Body of pancreas (tissue), 4 donors: Measurements from ENCODE around the gene SLC16A11. TPM values are rescaled to one million over a fixed set of nuclear protein-coding genes. Genes with fewer than 3 reads are reported as not detected.

Experiments used
- ATAC-seq: fragments of 150-250 bp; one replicate; pipeline ENCODE4 v1.9.1; 2016
- DNase-seq, 4 donors: peaks; one replicate each; pipeline ENCODE4 v3.0.0-alpha.2; 2019
- H3K27ac ChIP-seq, 4 donors: fragments of 200-600 bp; sonication (generic); 1 replicate in 3 of 4; 2 replicates in 1 of 4; pipeline versions ENCODE4 v1.5.1 to v1.6.1; 2016 to 2019; ENCODE audit warnings: mild to moderate bottlenecking in 1 of 4, mixed read lengths in 1 of 4, moderate library complexity in 1 of 4
- H3K27me3 ChIP-seq, 2 donors: fragments of 200-600 bp; sonication (generic); one replicate each; pipeline ENCODE4 v1.6.0; 2016; ENCODE audit warnings: mild to moderate bottlenecking in 1 of 2
- H3K36me3 ChIP-seq, 2 donors: fragments of 200-600 bp; sonication (generic); replicated peaks in 1 of 2; 2 replicates each; pipeline ENCODE4 v1.5.1; 2016; ENCODE audit warnings: low read depth in 2 of 2; ENCODE audit not compliant: insufficient read depth in 1 of 2
- H3K4me1 ChIP-seq: fragments of 200-600 bp; sonication (generic); one replicate; pipeline ENCODE4 v1.6.0; 2016
- H3K4me3 ChIP-seq, 2 donors: fragments of 200-600 bp; sonication (generic); 1 replicate in 1 of 2; 2 replicates in 1 of 2; pipeline ENCODE4 v1.5.1; 2016 to 2019
- H3K9me3 ChIP-seq, 3 donors: fragments of 200-600 bp; sonication (generic); 1 replicate in 2 of 3; 2 replicates in 1 of 3; pipeline ENCODE4 v1.5.1; 2016
- POLR2A ChIP-seq, 3 donors: fragments of 450-650 bp; IDR thresholded peaks; one replicate each; pipeline ENCODE4 v1.6.1; 2016; ENCODE audit warnings: antibody characterized with exemption in 3 of 3, mild to moderate bottlenecking in 2 of 3
- WGBS, 2 donors: methylation state at CpG; one replicate each; pipeline ENCODE4 v1.1.5; 2017; 5-methylcytosine and 5-hydroxymethylcytosine counted together
- intact Hi-C: fragments of 100-400 bp; cut with DNase I; formaldehyde crosslinking; loops from one replicate; pipeline ENCODE4 v1.15.1; 2023
- total RNA-seq, 2 donors: library from RNA; depleted of rRNA; stranded (reverse); fragments of >200 nt; gene quantifications; one replicate each; pipeline ENCODE4 v1.1.0, GENCODE V29; 2016
- TF ChIP-seq, protein P1 (sequence below), 7 experiments: fragments of 450-650 bp in 4 of 7; fragments of 200-600 bp in 3 of 7; sonication (generic) in 3 of 7; IDR thresholded peaks; one replicate each; pipeline ENCODE4 v1.5.1; 2016 to 2019; ENCODE audit warnings: antibody characterized with exemption in 7 of 7

SLC16A11 gene
- total RNA-seq, 2 donors from 2014 or later, result 4.2 to 10.9 TPM

GRCh38 chr17:7042501-7043181 lies 1.3 kb downstream of the SLC16A11 start:
- peaks cover 53% of the 10 kb centered on the region for H3K4me1 ChIP-seq
- no peaks in the 10 kb centered on the region for H3K36me3 ChIP-seq
- peaks cover 0 to 18% of the 10 kb centered on the region in 2 donors for H3K27me3 ChIP-seq
- intact Hi-C loops, result no loop called here
- no peak for DNase-seq
- TF ChIP-seq, protein P1, sequence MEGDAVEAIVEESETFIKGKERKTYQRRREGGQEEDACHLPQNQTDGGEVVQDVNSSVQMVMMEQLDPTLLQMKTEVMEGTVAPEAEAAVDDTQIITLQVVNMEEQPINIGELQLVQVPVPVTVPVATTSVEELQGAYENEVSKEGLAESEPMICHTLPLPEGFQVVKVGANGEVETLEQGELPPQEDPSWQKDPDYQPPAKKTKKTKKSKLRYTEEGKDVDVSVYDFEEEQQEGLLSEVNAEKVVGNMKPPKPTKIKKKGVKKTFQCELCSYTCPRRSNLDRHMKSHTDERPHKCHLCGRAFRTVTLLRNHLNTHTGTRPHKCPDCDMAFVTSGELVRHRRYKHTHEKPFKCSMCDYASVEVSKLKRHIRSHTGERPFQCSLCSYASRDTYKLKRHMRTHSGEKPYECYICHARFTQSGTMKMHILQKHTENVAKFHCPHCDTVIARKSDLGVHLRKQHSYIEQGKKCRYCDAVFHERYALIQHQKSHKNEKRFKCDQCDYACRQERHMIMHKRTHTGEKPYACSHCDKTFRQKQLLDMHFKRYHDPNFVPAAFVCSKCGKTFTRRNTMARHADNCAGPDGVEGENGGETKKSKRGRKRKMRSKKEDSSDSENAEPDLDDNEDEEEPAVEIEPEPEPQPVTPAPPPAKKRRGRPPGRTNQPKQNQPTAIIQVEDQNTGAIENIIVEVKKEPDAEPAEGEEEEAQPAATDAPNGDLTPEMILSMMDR (IDR thresholded peaks at IDR 0.05), result no peak
- TF ChIP-seq POLR2A (IDR thresholded peaks at IDR 0.05), result no peak
- ATAC-seq, result no peak
- WGBS, 2 donors, result 23 to 49% methylated on average over 47 to 53 of the region's 53 CpGs
- H3K9me3 ChIP-seq, result no peaks in the 10 kb centered on the region
- no peak overlapping the region for H3K4me3 ChIP-seq
- peak overlapping the region in 1 of 4 donors; percentile 61 for H3K27ac ChIP-seq

- no peak overlapping the region for H3K27ac ChIP-seq
- ATAC-seq (no peak), DNase-seq (no peak)
- WGBS, 2 donors, result 37 to 76% methylated on average over 9 to 30 of the region's 43 CpGs
- intact Hi-C loops, result no loop called here
- H3K27me3 ChIP-seq, result peaks cover 0 to 18% of the 10 kb centered on the region in 2 donors
- TF ChIP-seq, protein P1 (IDR thresholded peaks at IDR 0.05), result no peak
- H3K9me3 ChIP-seq, result no peaks in the 10 kb centered on the region
- peaks cover 48% of the 10 kb centered on the region for H3K4me1 ChIP-seq
- no peaks in the 10 kb centered on the region for H3K36me3 ChIP-seq
- no peak overlapping the region for H3K4me3 ChIP-seq
Observed at GRCh38 chr17:7041607-7042500, 2.0 kb downstream of the SLC16A11 start.

DNA sequence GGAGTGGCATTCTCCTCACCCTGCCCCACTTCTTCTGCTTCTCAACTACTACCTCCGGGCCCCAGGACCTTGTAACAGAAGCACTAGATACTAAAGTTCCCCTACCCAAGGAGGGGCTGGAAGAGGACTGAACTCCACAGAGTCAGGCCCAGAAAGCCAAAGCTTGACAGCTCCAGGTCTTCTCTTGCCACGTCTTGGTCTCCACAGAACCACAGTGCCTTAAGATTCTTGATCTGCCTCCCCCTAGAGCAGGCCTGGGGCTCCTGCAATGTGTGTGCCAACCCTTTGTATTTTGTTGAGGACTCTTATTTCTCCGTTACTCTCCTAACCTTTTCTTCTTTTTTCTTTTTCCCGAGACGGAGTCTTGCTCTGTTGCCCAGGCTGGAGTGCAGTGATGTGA lies 4.1 kb downstream of the SLC16A11 start:
- H3K4me1 ChIP-seq, result peaks cover 47% of the 10 kb centered on the region
- ATAC-seq, result no peak
- H3K27me3 ChIP-seq, result peaks cover 0 to 18% of the 10 kb centered on the region in 2 donors
- no peak overlapping the region for H3K27ac ChIP-seq
- H3K36me3 ChIP-seq, result no peaks in the 10 kb centered on the region
- TF ChIP-seq, protein P1 (IDR thresholded peaks at IDR 0.05), result no peak
- no peak for TF ChIP-seq POLR2A (IDR thresholded peaks at IDR 0.05)
- WGBS, 2 donors, result 92 to 98% methylated on average over 5 of the region's 5 CpGs
- no peak overlapping the region for H3K4me3 ChIP-seq
- no peaks in the 10 kb centered on the region for H3K9me3 ChIP-seq
- intact Hi-C loops, result no loop called here
- no peak for DNase-seq

DNA sequence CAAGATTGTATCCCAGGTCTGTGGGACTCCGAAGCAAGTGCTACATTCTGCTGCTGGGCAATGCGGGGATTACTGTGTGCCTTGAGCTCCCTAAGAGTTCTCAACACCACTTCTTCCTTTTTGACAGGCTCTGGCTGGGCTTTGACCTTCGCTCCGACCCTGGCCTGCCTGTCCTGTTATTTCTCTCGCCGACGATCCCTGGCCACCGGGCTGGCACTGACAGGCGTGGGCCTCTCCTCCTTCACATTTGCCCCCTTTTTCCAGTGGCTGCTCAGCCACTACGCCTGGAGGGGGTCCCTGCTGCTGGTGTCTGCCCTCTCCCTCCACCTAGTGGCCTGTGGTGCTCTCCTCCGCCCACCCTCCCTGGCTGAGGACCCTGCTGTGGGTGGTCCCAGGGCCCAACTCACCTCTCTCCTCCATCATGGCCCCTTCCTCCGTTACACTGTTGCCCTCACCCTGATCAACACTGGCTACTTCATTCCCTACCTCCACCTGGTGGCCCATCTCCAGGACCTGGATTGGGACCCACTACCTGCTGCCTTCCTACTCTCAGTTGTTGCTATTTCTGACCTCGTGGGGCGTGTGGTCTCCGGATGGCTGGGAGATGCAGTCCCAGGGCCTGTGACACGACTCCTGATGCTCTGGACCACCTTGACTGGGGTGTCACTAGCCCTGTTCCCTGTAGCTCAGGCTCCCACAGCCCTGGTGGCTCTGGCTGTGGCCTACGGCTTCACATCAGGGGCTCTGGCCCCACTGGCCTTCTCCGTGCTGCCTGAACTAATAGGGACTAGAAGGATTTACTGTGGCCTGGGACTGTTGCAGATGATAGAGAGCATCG lies 5.6 kb downstream of the SLC16A11 start:
- no peaks in the 10 kb centered on the region for H3K36me3 ChIP-seq
- no peak for DNase-seq
- no peak overlapping the region for H3K27ac ChIP-seq
- ATAC-seq, result no peak
- WGBS, 2 donors, result 80% methylated on average over 15 to 17 of the region's 19 CpGs
- peaks cover 39% of the 10 kb centered on the region for H3K4me1 ChIP-seq
- intact Hi-C loops, result no loop called here
- TF ChIP-seq POLR2A (IDR thresholded peaks at IDR 0.05), result no peak
- TF ChIP-seq, protein P1 (IDR thresholded peaks at IDR 0.05), result no peak
- peaks cover 0 to 16% of the 10 kb centered on the region in 2 donors for H3K27me3 ChIP-seq
- no peaks in the 10 kb centered on the region for H3K9me3 ChIP-seq
- no peak overlapping the region for H3K4me3 ChIP-seq
